ENCODE measurements around the gene WHAMM.

WHAMM gene

GRCh38 chr15:82809308-82810060 is at the start of gene WHAMM (continued):
- peak; percentile 77 for TF ChIP-seq ZEB2 (tag by site-specific recombination; IDR thresholded peaks at IDR 0.05)
- TF ChIP-seq IKZF3 (tag by site-specific recombination; IDR thresholded peaks at IDR 0.05): peak; percentile 94
- TF ChIP-seq SCRT1 (tag by site-specific recombination; IDR thresholded peaks at IDR 0.05; ENCODE audit: borderline replicate concordance): peak; percentile 82
- peak; percentile 61; the same call in 1 of the 2 replicates for TF ChIP-seq ZNF561 (tag by site-specific recombination; IDR thresholded peaks at IDR 0.05; ENCODE audit: borderline replicate concordance)
- TF ChIP-seq ZNF274 (IDR thresholded peaks at IDR 0.05; ENCODE audit: low read length): no peak
- TF ChIP-seq ZNF274 (tag by site-specific recombination; IDR thresholded peaks at IDR 0.05; ENCODE audit: borderline replicate concordance): no peak
- TF ChIP-seq ZNF747 (tag by site-specific recombination; IDR thresholded peaks at IDR 0.05): no peak
- no peak for TF ChIP-seq ZNF280D (tag by site-specific recombination; IDR thresholded peaks at IDR 0.05)
- TF ChIP-seq ZNF335 (tag by site-specific recombination; conservative IDR thresholded peaks at IDR 0.05): peak; percentile 74; the same call in 1 of the 2 replicates
- TF ChIP-seq ZNF521 (tag by site-specific recombination; IDR thresholded peaks at IDR 0.05): no peak
- no peak for TF ChIP-seq ZNF174 (tag by site-specific recombination; IDR thresholded peaks at IDR 0.05)
- TF ChIP-seq WT1 (tag by site-specific recombination; IDR thresholded peaks at IDR 0.05): no peak
- TF ChIP-seq KLF16 (tag by site-specific recombination; IDR thresholded peaks at IDR 0.05): 0 out of 2 replicates have a peak, but pooled peaks have one; percentile 66
- peak; percentile 75 for TF ChIP-seq ZNF692 (tag by site-specific recombination; IDR thresholded peaks at IDR 0.05)
- 0 out of 2 replicates have a peak, but pooled peaks have one; percentile 34 for TF ChIP-seq ZNF391 (tag by site-specific recombination; IDR thresholded peaks at IDR 0.05; ENCODE audit: borderline replicate concordance, low read depth)
- peak; percentile 91 for TF ChIP-seq PATZ1 (tag by site-specific recombination; IDR thresholded peaks at IDR 0.05)
- TF ChIP-seq KLF10 (tag by site-specific recombination; IDR thresholded peaks at IDR 0.05): peak; percentile 71
- TF ChIP-seq PRDM10 (tag by site-specific recombination; IDR thresholded peaks at IDR 0.05): peak; percentile 57; the same call in 1 of the 2 replicates
- TF ChIP-seq ZSCAN18 (tag by site-specific recombination; IDR thresholded peaks at IDR 0.05): no peak
- no peak for TF ChIP-seq MYNN (tag by site-specific recombination; IDR thresholded peaks at IDR 0.05; ENCODE audit: borderline replicate concordance)
- no peak for TF ChIP-seq BCL11A (tag by site-specific recombination; IDR thresholded peaks at IDR 0.05; ENCODE audit: low read depth)
- TF ChIP-seq ZSCAN23 (tag by site-specific recombination; IDR thresholded peaks at IDR 0.05): no peak
- no peak for TF ChIP-seq ZNF610 (tag by site-specific recombination; IDR thresholded peaks at IDR 0.05; ENCODE audit: borderline replicate concordance)
- TF ChIP-seq ZBTB49 (tag by site-specific recombination; IDR thresholded peaks at IDR 0.05; ENCODE audit: low read depth): no peak
- no peak for TF ChIP-seq ZNF776 (tag by site-specific recombination; IDR thresholded peaks at IDR 0.05; ENCODE audit: borderline replicate concordance)

Data from HEK293 (cell line).